Stomach (tissue), 9 donors: ENCODE results near the gene PRDM5. TPM values are rescaled to one million over a fixed set of nuclear protein-coding genes. Genes with fewer than 3 reads are reported as not detected.
A peak's percentile ranks its signal among the peaks of the same experiment; 100 is the strongest.

ENCODE experiments used
- DNase-seq, 2 donors: peaks; one replicate each; pipeline versions ENCODE4 v3.0.0 to v3.0.0-alpha.2; 2013 to 2019
- H3K27ac ChIP-seq, 5 donors: fragments of 200-600 bp in 4 of 5; sonication (generic) in 4 of 5; one replicate each; pipeline ENCODE4 v1.5.1; 2013 to 2019; ENCODE audit warnings: mild to moderate bottlenecking in 1 of 5, moderate library complexity in 1 of 5
- H3K27me3 ChIP-seq, 3 donors: fragments of 200-600 bp; sonication (generic); one replicate each; pipeline ENCODE4 v1.5.1; 2017 to 2019; ENCODE audit warnings: mixed run types in 1 of 3
- H3K36me3 ChIP-seq, 4 donors: fragments of 200-600 bp; sonication (generic); 1 replicate in 3 of 4; 2 replicates in 1 of 4; pipeline ENCODE4 v1.5.1; 2016 to 2019
- H3K4me1 ChIP-seq, 4 donors: fragments of 200-600 bp; sonication (generic); one replicate each; pipeline ENCODE4 v1.5.1; 2016 to 2019
- H3K4me3 ChIP-seq, 4 donors: fragments of 200-600 bp; sonication (generic) in 3 of 4; one replicate each; pipeline ENCODE4 v1.5.1; 2016 to 2019; ENCODE audit warnings: mild to moderate bottlenecking in 1 of 4
- H3K9me3 ChIP-seq, 4 donors: fragments of 200-600 bp; sonication (generic); one replicate each; pipeline ENCODE4 v1.5.1; 2016 to 2019
- EP300 ChIP-seq: sonication (generic); formaldehyde crosslinking; IDR thresholded peaks from one replicate; pipeline ENCODE4 v1.6.1; 2017; ENCODE audit warnings: antibody characterized with exemption
- POLR2A ChIP-seq, 4 donors: fragments of 450-650 bp; IDR thresholded peaks; one replicate each; pipeline ENCODE4 v1.6.1; 2016; ENCODE audit warnings: antibody characterized with exemption in 4 of 4, control low read depth in 2 of 4, mild to moderate bottlenecking in 1 of 4, moderate library complexity in 1 of 4
- POLR2AphosphoS5 ChIP-seq, 3 donors: sonication (generic); formaldehyde crosslinking; IDR thresholded peaks; one replicate each; pipeline ENCODE4 v1.6.1; 2016; ENCODE audit warnings: antibody characterized with exemption in 3 of 3
- WGBS, 5 donors: extraction: QIAGEN DNeasy Blood & Tissue Kit in 3 of 5; methylation state at CpG; one replicate each; pipeline versions ENCODE4 v1.1.5 to v1.1.7; 2013 to 2018; 5-methylcytosine and 5-hydroxymethylcytosine counted together
- intact Hi-C: fragments of 100-400 bp; cut with DNase I; formaldehyde crosslinking; loops from one replicate; pipeline ENCODE4 v1.15.1; 2023; ENCODE audit warnings: low total_unique reads
- polyA plus RNA-seq, 3 donors: library from polyadenylated mRNA; stranded (reverse); fragments of 200-250 nt; gene quantifications; one replicate each; pipeline ENCODE4 v1.2.3, GENCODE V29; 2013
- total RNA-seq, 5 donors: library from RNA; depleted of rRNA; stranded (reverse); fragments of >200 nt; gene quantifications; one replicate each; pipeline versions ENCODE4 v1.1.0 to v1.2.3, GENCODE V29; 2014 to 2016
- TF ChIP-seq, protein P1 (sequence below), 7 experiments: fragments of 450-650 bp in 4 of 7; fragments of 200-600 bp in 3 of 7; sonication (generic) in 3 of 7; IDR thresholded peaks; one replicate each; pipeline ENCODE4 v1.5.1; 2016 to 2019; ENCODE audit warnings: antibody characterized with exemption in 7 of 7, control low read depth in 2 of 7, mild to moderate bottlenecking in 1 of 7
- donor health status: healthy with polysubstance abuse.
- donor health status: Bipolar disorder and iron deficiency.
- donor health status: healthy.

Gene PRDM5
- total and polyA plus RNA-seq, 8 donors: 1.5 to 64.7 (median 10.7) TPM

DNA sequence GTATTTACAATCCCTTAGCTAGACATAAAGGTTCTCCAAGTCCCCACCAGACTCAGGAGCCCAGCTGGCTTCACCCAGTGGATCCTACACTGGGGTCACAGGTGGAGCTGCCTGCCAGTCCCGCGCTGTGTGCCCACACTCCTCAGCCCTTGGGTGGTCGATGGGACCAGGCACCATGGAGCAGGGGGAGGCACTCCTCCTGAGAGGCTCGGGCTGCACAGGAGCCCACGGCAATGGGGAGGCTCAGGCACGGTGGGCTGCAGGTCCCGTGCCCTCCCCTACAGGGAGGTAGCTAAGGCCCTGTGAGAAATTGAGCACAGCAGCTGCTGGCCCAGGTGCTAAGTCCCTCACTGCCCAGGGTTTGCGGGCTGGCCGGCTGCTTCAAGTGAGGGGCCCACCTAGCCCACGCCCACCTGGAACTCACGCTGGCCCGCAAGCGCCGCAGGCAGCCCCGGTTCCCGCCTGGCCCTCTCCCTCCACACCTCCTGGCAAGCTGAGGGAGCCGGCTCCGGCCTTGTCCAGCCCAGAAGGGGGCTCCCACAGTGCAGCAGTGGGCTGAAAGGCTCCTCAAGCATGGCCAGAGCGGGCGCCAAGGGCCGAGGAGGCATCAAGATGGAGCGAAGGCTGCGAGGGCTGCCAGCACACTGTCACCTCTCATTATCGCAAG is 113.9 kb downstream of the PRDM5 start:
- intact Hi-C loops: no loop called here

DNA sequence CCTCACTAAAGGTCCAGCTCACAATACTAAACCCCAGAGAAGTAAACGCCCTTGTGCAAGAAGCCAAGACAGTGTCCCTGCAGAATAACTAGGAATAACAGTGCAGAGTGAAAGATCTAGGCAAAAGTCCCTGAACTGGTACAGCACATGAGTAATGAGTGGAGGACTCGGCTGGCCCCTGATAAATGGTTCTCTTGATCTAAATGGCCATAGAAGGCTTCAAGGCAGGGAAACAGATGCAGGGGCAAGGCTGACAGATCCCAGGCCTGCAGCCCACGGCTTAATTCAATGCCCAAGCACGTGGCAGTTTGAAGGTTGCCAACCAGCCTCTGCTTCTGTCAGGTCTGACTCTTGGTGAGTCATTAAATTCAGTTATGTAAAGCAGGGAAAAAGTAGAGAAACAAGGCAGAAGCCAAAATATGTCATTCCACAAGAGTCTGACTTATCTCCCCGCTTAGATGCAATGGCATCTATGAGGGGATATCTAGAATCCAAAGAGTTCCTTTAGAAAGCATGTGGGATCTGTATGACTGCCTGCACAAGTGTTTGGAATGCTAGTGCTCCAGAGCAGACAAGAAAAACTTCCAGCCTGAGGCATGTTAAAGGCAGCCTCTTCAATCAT is 121.3 kb downstream of the PRDM5 start:
- H3K4me1 ChIP-seq: peaks cover 0 to 4% (median 0%) of the 10 kb centered on the region in 4 donors
- no peaks in the 10 kb centered on the region for H3K36me3 ChIP-seq
- peaks cover 0 to 4% (median 2%) of the 10 kb centered on the region in 4 donors for H3K9me3 ChIP-seq
- peak in 1 of 2 donors; percentile 66 for DNase-seq
- TF ChIP-seq, protein P1, sequence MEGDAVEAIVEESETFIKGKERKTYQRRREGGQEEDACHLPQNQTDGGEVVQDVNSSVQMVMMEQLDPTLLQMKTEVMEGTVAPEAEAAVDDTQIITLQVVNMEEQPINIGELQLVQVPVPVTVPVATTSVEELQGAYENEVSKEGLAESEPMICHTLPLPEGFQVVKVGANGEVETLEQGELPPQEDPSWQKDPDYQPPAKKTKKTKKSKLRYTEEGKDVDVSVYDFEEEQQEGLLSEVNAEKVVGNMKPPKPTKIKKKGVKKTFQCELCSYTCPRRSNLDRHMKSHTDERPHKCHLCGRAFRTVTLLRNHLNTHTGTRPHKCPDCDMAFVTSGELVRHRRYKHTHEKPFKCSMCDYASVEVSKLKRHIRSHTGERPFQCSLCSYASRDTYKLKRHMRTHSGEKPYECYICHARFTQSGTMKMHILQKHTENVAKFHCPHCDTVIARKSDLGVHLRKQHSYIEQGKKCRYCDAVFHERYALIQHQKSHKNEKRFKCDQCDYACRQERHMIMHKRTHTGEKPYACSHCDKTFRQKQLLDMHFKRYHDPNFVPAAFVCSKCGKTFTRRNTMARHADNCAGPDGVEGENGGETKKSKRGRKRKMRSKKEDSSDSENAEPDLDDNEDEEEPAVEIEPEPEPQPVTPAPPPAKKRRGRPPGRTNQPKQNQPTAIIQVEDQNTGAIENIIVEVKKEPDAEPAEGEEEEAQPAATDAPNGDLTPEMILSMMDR (IDR thresholded peaks at IDR 0.05): no peak
- no peak for TF ChIP-seq EP300
- no peak overlapping the region for H3K27ac ChIP-seq
- no peaks in the 10 kb centered on the region for H3K27me3 ChIP-seq
- intact Hi-C loops: no loop called here
- no peak overlapping the region for H3K4me3 ChIP-seq
- WGBS, 5 donors: 60 to 88% (median 69%) methylated on average over 5 of the region's 5 CpGs

More for the DNA sequence above, 113.9 kb downstream of the PRDM5 start:
- Histone ChIP-seq H3K27me3 (no peaks in the 10 kb centered on the region), H3K4me1 (no peaks in the 10 kb centered on the region), H3K36me3 (peaks cover 6 to 35% (median 14%) of the 10 kb centered on the region in 4 donors), H3K9me3 (peaks cover 0 to 35% (median 12%) of the 10 kb centered on the region in 4 donors), H3K27ac (no peak overlapping the region), H3K4me3 (no peak overlapping the region)
- 91 to 99% (median 94%) methylated on average over 13 to 24 of the region's 24 CpGs for WGBS, 5 donors
- no peak for TF ChIP-seq EP300
- TF ChIP-seq, protein P1 (IDR thresholded peaks at IDR 0.05): no peak
- no peak for TF ChIP-seq POLR2AphosphoS5 (IDR thresholded peaks at IDR 0.05)
- TF ChIP-seq POLR2A (IDR thresholded peaks at IDR 0.05): no peak
- no peak for DNase-seq

DNA sequence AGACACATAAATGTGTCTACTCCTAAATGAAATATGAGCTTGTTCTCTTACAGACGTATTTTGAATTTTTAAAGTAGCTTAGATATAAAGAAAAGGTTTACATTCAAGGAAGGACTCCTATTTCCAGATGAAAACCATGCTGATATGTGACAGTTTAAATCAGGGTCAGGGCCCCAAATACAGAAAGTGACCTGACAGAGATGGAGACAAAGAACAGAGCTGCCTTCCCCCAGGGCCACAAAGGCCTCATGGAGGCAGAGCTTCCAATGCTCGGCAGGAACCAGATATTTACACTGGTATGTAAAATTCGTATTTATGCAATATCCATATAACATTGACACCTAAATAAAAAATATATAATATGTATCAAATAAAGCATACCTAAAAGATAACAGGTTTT is 124.0 kb downstream of the PRDM5 start:
- Histone ChIP-seq H3K27me3 (no peaks in the 10 kb centered on the region), H3K4me3 (no peak overlapping the region), H3K9me3 (no peaks in the 10 kb centered on the region), H3K4me1 (peaks cover 0 to 4% (median 0%) of the 10 kb centered on the region in 4 donors), H3K27ac (no peak overlapping the region), H3K36me3 (no peaks in the 10 kb centered on the region)
- 76 to 92% (median 87%) methylated on average over 3 of the region's 3 CpGs for WGBS, 5 donors
- TF ChIP-seq, protein P1 (IDR thresholded peaks at IDR 0.05): no peak
- TF ChIP-seq POLR2A (IDR thresholded peaks at IDR 0.05) (no peak), EP300 (no peak), POLR2AphosphoS5 (IDR thresholded peaks at IDR 0.05) (no peak)
- intact Hi-C loops: no loop called here
- no peak for DNase-seq

DNA sequence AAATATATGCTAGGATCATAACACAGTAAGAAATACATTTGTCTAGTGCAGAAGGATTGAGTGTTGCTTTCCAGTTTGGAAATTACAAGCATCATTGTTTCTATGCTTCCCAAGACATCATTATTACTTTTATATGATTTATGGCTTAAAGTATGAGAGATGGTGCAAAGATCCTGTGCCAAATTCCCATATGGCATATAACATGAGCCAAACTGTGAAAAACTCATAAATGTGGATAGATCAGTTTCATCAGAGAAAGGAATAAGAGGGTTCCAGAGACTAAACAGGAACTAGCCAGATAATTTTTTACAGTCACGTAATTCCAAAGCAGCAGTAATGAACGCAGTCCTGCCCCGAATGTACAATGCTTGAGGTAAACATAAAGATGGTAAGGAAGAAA is 126.3 kb downstream of the PRDM5 start:
- WGBS, 5 donors: 82 to 91% (median 89%) methylated on average over 3 of the region's 3 CpGs
- H3K27me3 ChIP-seq: no peaks in the 10 kb centered on the region

More for the DNA sequence above, 126.3 kb downstream of the PRDM5 start:
- Histone ChIP-seq H3K4me3 (no peak overlapping the region), H3K4me1 (peaks cover 0 to 1% (median 0%) of the 10 kb centered on the region in 4 donors), H3K27ac (no peak overlapping the region), H3K36me3 (no peaks in the 10 kb centered on the region), H3K9me3 (no peaks in the 10 kb centered on the region)
- DNase-seq: no peak
- TF ChIP-seq, protein P1 (IDR thresholded peaks at IDR 0.05): no peak
- TF ChIP-seq POLR2A (IDR thresholded peaks at IDR 0.05) (no peak), POLR2AphosphoS5 (IDR thresholded peaks at IDR 0.05) (no peak), EP300 (no peak)
- intact Hi-C loops: no loop called here
